Iris pigment epithelial cell (primary cell): ENCODE measurements around the gene SORD.

ENCODE experiments used
- DNase-seq: peaks from one replicate; pipeline ENCODE4 v3.0.0-alpha.2; 2011; ENCODE audit warnings: low read depth

SORD gene

GRCh38 chr15:45116482-45117307 is 93.7 kb downstream of the SORD start:
- no peak for DNase-seq

GRCh38 chr15:45117308-45118130 is 94.5 kb downstream of the SORD start:
- DNase-seq = no peak

- peak; percentile 90 for DNase-seq
Observed at GRCh38 chr15:45118131-45118588, 95.2 kb downstream of the SORD start.

- DNase-seq = no peak
Observed at GRCh38 chr15:45118996-45119395, 96.0 kb downstream of the SORD start.

- DNase-seq = no peak
Observed at GRCh38 chr15:45120081-45120972, 97.3 kb downstream of the SORD start.

GRCh38 chr15:45121020-45121419 is 98.0 kb downstream of the SORD start:
- no peak for DNase-seq

GRCh38 chr15:45121706-45122417 is 98.9 kb downstream of the SORD start:
- peak; percentile 89 for DNase-seq

GRCh38 chr15:45122719-45123118 is 99.7 kb downstream of the SORD start:
- DNase-seq = no peak

GRCh38 chr15:45123397-45123796 is 100.4 kb downstream of the SORD start:
- DNase-seq = no peak

GRCh38 chr15:45126535-45127158 is 103.7 kb downstream of the SORD start:
- DNase-seq = peak; percentile 31
